Activated naive CD4-positive, alpha-beta T cell treated with Interleukin-2 at 50 U/mL for 16 hours (primary cell): Measurements from ENCODE around the gene UBL7.

Experiments used
- DNase-seq: peaks from one replicate; pipeline ENCODE4 v3.0.0-alpha.2; 2020

UBL7 gene

GRCh38 chr15:74422652-74423430 is 38.1 kb downstream of the UBL7 start:
- DNase-seq, result no peak

GRCh38 chr15:74422265-74422651 is 38.7 kb downstream of the UBL7 start:
- DNase-seq, result no peak

GRCh38 chr15:74421302-74422245 is 39.4 kb downstream of the UBL7 start:
- DNase-seq, result no peak

DNA sequence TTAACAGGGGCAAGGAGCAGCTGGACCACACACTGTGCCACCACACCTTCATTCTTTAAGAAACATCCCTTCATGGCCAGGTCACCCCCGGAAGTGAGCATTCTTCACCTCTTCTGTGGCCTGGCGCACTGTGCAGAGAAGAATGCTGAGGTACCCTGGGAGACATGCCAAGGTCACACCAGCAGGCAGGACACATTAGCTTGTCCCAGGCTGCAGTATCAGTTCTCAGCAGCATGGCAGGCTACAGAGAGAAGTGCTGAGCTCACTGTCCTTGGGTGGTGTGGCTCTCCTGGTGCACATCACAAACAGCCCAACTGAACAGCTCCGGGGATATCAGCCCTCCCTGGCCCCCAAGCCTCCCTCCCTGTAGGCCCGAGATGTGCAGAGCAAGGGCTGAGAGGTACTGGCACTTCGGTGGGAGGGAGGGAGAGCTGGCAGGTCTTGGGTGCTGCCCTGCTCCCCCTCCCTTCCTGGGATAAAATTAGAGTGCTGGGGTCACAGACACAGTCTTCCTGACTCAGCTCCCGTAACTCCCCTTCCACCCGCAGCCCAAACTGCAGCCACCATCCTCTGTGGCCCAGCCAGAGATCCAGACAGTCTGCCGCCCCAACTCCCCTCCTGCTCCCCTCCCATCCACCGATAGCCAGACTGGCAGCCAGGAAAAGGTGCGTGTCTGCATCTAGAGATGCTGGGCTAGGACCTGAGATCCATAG is 40.6 kb downstream of the UBL7 start:
- DNase-seq, result no peak

- DNase-seq, result no peak
Observed at GRCh38 chr15:74419432-74419831, 41.5 kb downstream of the UBL7 start.

- no peak for DNase-seq
Observed at GRCh38 chr15:74418575-74419338, 42.2 kb downstream of the UBL7 start.

DNA sequence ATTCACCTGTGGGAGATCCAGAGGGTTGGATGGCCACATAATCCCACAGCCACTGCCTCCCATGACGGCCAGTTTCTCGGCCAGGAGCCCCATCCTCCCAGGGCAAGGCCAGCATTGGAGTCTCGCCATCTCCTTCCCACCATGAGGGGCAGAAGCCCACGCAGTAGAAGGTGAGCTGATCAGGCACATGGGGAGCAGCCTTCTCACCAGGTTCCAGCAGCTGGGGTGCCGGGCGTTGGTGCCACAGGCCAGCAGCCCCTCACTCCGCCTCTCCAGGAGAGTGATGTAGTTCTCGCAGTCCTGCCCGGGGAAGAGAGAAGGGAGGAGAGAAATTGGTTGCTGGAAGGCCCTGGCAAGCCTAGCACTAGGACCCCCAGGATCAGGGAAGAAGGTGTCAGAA is 43.3 kb downstream of the UBL7 start:
- no peak for DNase-seq

DNA sequence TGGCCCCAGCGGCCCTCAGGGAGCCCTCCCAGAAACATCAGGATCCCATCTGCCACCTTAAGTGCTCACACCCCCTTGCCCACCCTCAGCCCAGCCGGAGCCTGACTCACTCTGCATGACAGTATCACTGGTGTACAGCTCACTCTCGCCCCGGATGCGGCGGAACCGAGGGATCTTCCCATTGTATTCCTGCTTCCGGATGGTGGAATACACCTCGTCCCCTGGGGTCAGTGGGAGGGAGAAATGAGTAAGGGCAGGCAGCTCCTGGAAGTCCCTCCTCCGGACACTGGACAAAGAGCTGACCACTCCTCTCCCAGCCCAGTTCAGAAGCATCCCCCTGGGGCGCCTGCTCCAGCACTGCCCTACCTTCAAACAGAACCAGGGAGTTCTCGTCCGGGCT is 43.7 kb downstream of the UBL7 start:
- DNase-seq, result no peak

- no peak for DNase-seq
Observed at GRCh38 chr15:74415966-74416916, 44.7 kb downstream of the UBL7 start.

DNA sequence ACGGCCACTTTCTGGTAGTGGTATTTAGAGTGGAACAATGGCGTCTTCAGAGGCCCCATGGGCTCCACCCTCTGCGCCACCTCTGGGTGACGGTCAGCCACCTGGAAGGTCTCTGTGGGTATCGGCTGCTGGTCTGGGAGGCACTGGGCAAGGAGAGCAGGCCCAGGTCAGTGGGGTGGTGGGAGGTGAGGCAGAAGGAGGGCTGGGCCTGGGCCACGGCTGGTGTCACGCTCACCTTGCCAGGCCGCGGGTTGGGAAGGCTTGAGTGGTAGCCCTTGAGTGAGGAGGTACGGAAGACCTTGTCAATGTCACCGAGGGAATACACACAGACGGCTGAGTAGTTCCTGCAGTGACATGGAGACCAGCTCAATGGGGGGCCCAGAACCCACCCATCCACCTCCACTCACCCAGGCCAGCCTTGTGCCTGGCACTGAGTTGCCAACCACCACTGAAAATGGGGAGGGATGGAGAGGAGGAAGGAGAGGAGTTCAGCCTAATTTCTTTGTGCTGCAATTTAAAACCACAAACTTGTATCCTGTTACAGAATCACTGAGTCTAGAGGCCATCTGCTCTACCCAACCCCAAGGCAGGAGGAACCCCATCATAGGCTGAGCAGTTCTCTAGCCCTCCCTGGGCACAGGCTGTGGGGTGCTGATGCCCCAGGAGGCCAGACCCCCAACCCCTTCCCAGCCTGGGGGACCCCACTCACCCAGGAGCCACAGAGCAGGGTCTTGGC is 46.2 kb downstream of the UBL7 start:
- DNase-seq, result no peak

DNA sequence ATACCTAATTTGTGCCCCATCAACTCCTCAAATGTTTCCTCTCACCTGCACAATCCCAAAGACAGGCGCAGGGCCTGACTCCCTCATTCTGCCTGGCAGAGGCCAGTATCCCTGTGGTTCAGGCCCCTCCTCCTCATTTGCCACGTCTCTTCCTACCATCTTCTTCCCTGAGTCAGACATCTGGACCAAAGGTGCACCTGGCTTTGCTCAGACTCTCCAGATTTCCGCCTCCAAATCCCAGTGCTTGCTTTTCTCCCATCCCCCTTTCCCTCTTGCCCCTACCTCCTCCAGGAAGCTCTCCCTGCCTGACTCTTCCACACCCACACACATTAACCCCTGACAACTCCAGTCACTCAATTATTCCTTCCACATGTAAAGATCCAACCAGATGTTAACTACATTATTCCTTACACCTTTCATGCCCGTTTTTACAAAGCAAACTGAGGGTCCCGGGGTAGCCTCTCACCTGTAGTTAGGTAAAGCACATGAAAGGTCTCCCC is 46.8 kb downstream of the UBL7 start:
- DNase-seq, result no peak

DNA sequence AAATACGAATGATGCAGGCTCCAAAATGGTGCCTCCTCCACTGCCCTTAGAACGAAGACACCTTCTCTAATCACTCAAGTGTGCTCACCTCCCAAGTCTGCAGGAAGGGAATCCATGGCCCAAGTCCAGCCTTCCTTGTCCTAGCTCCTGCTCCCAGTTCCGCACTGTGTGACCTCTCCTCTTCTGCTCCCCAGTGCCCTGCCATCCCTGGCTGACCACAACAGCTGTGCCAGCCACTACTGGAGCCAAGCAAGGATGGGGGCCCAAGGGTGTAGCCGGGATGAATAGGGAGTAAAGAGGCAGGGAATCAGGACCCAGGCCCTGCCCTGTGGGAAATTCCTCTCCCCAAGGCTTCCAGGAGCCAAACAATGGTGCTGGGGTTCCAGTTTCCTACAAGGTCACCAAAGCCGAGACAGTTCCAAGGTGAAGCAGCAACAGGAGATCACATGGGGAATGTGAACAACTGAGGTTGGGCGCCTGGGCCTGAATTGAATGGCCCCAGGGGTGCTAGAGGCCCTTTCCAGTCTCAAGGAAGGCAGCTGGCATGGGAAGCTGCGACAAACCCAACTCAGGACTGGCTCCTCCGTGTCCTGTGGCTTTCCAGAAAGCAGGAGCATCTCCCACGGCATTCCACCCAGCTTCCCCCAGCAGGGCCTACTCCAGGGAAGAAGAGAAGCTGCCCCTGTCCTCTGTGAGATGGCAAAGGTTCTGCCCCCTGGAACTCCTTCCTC is 47.4 kb downstream of the UBL7 start:
- DNase-seq, result no peak

DNA sequence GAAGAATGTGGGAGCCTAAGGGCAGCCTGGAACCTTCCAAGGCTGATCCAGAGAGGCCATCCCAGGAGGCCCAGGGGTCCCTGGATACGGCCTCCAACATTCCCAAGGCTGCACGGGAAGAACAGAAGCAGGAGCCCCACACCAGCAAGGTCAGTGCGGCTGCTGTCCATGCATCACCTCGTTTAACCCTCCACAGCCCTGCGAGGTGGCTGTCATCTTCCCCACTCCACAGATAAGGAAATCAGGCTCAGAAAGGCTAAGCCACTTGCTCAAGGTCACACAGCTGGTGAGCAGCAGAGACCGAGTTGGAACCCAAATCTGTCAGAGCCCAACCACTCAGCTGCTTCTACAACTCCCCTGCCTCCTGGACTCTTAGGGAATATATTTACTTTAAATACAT is 48.8 kb downstream of the UBL7 start:
- no peak for DNase-seq

DNA sequence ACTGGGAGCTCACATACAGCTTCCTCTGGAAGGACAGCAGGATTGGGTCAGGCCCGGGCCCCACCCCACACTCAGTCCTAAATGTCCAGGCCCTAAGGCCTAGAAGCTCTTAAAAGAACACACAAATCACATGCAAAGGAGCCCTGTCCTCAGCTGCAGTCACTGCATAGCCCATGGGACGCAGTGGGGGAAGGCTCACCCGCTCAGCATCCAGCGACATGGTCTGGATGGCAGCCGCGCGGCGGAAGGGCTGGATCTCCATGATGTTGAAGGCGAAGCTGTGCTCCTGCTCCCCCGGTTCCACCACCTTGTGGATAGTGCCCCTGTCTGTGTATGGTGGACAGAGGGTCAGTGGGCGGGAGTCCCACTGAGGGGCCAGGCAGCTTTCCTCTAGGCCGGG is 49.3 kb downstream of the UBL7 start:
- no peak for DNase-seq

GRCh38 chr15:74410502-74410901 is 50.5 kb downstream of the UBL7 start:
- no peak for DNase-seq

GRCh38 chr15:74409225-74409624 is 51.7 kb downstream of the UBL7 start:
- DNase-seq, result no peak

- no peak for DNase-seq
Observed at GRCh38 chr15:74408815-74409214, 52.1 kb downstream of the UBL7 start.

GRCh38 chr15:74408385-74408784 is 52.6 kb downstream of the UBL7 start:
- DNase-seq, result no peak

DNA sequence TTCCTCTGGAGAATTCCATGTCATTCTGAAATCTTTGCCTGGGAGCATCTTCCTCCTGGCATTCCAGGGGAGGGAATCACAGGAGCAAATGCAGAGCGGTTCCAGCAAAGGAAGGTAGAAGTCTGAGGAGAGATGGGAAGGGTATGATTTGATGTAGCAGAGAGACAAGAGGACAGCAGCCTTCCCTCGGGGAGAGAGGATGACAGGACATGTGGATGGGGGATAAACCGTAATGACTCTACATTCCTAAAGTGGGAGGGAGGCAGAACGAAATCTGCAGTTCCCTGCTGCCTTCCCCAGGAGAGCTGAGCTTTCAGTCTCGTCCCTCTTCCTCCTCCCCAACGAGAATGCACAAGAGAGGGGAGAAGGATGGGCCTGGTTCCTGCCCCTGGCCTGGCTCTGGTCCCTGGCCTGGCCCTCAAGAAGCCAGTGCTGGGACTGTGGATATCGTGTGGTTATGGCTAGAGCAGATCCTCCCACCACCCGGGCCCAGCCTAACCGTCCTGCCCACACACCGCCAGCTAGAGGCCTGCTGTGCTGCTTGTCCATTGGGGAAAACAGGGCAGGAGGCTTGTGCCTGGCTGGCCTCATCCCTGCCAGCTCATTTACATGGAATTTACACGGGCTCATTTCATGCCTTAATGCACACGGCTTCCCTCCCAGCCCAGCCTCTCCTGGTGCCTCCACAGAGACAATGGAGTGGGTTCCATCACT is 53.8 kb downstream of the UBL7 start:
- no peak for DNase-seq
